Liver (tissue), 9 donors: ENCODE data around the gene SPHK1. TPM values are rescaled to one million over a fixed set of nuclear protein-coding genes. Genes with fewer than 3 reads are reported as not detected.

Experiments used
- DNase-seq: peaks from one replicate; pipeline ENCODE4 v3.0.0-alpha.2; 2017; ENCODE audit warnings: low spot score
- H3K27ac ChIP-seq, 2 donors: one replicate each; pipeline ENCODE4 v1.7.0; 2013; ENCODE audit warnings: inconsistent platforms in 2 of 2, low read length in 2 of 2, control low read depth in 1 of 2, low read depth in 1 of 2, mild to moderate bottlenecking in 1 of 2
- H3K27me3 ChIP-seq, 4 donors: one replicate each; pipeline versions ENCODE4 v1.6.1 to v1.7.0; 2013; ENCODE audit warnings: low read length in 3 of 4, inconsistent platforms in 1 of 4, mild to moderate bottlenecking in 1 of 4, moderate library complexity in 1 of 4; ENCODE audit not compliant: control insufficient read depth in 4 of 4, insufficient read depth in 4 of 4
- H3K36me3 ChIP-seq, 4 donors: one replicate each; pipeline versions ENCODE4 v1.6.1 to v1.7.0; 2013; ENCODE audit warnings: low read length in 3 of 4, mild to moderate bottlenecking in 3 of 4, low read depth in 1 of 4, moderate library complexity in 1 of 4; ENCODE audit not compliant: control insufficient read depth in 4 of 4, insufficient read depth in 3 of 4
- H3K4me1 ChIP-seq, 4 donors: one replicate each; pipeline versions ENCODE4 v1.6.1 to v1.7.0; 2013; ENCODE audit warnings: low read length in 3 of 4, mild to moderate bottlenecking in 3 of 4, moderate library complexity in 1 of 4; ENCODE audit not compliant: control insufficient read depth in 4 of 4, insufficient read depth in 4 of 4
- H3K4me3 ChIP-seq, 3 donors: one replicate each; pipeline versions ENCODE4 v1.6.1 to v1.7.0; 2013; ENCODE audit warnings: low read length in 3 of 3, control low read depth in 1 of 3, low read depth in 1 of 3, mild to moderate bottlenecking in 1 of 3
- H3K9ac ChIP-seq, 2 donors: one replicate each; pipeline ENCODE4 v1.7.0; 2013; ENCODE audit warnings: low read length in 2 of 2, mild to moderate bottlenecking in 2 of 2, moderate library complexity in 2 of 2, control low read depth in 1 of 2, low read depth in 1 of 2
- H3K9me3 ChIP-seq, 4 donors: one replicate each; pipeline versions ENCODE4 v1.6.1 to v1.7.0; 2013; ENCODE audit warnings: low read length in 3 of 4; ENCODE audit not compliant: control insufficient read depth in 4 of 4
- ATF3 ChIP-seq: IDR thresholded peaks from 2 replicates; pipeline ENCODE4 v1.6.1; 2016; ENCODE audit warnings: antibody characterized with exemption
- CTCF ChIP-seq: fragments of 150-350 bp; IDR thresholded peaks from 2 replicates; pipeline ENCODE4 v1.5.1; 2017; ENCODE audit warnings: improper control_type of control experiment, low read depth, low read length; ENCODE audit not compliant: missing input control
- FOXA1 ChIP-seq: IDR thresholded peaks from 2 replicates; pipeline ENCODE4 v1.6.1; 2016; ENCODE audit warnings: antibody characterized with exemption
- GABPA ChIP-seq, 2 donors: IDR thresholded peaks in 1 of 2; conservative IDR thresholded peaks in 1 of 2; 2 replicates each; pipeline ENCODE4 v1.6.1; 2016; ENCODE audit warnings: antibody characterized with exemption in 2 of 2, mild to moderate bottlenecking in 1 of 2, moderate library complexity in 1 of 2
- HNF4A ChIP-seq, 2 donors: conservative IDR thresholded peaks; 2 replicates each; pipeline ENCODE4 v1.6.1; 2016; ENCODE audit warnings: antibody characterized with exemption in 2 of 2, mild to moderate bottlenecking in 2 of 2
- HNF4G ChIP-seq: IDR thresholded peaks from 2 replicates; pipeline ENCODE4 v1.6.1; 2016; ENCODE audit warnings: antibody characterized with exemption
- MAX ChIP-seq: IDR thresholded peaks from 2 replicates; pipeline ENCODE4 v1.6.1; 2016; ENCODE audit warnings: antibody characterized with exemption
- REST ChIP-seq: IDR thresholded peaks from 2 replicates; pipeline ENCODE4 v1.6.1; 2016; ENCODE audit warnings: antibody characterized with exemption, mild to moderate bottlenecking
- WGBS: extraction: QIAGEN DNeasy Blood & Tissue Kit; methylation state at CpG from one replicate; pipeline ENCODE4 v1.1.7; 2013; 5-methylcytosine and 5-hydroxymethylcytosine counted together
- polyA plus RNA-seq, 2 donors: library from polyadenylated mRNA; stranded (reverse) in 1 of 2; unstranded in 1 of 2; fragments of 200-250 nt in 1 of 2; fragments of >200 nt in 1 of 2; fragmentation: Nextera tagmentation in 1 of 2; extraction: Ambion mirVana in 1 of 2; gene quantifications; one replicate each; pipeline versions ENCODE4 v1.2.1 to v1.2.3, GENCODE V29; 2013 to 2015
- total RNA-seq, 2 donors: library from RNA; depleted of rRNA; stranded (reverse); fragments of >200 nt; gene quantifications; one replicate each; pipeline ENCODE4 v1.2.3, GENCODE V29; 2014
- donor health status: healthy.
- donor health status: healthy.
- donor health status: healthy.
- donor health status: healthy.
- donor health status: healthy.

SPHK1 gene
- total and polyA plus RNA-seq, 4 donors: 0.89 to 11.4 (median 1.1) TPM

- 78% methylated on average over 8 of the region's 8 CpGs for WGBS
- no peak overlapping the region for H3K9ac ChIP-seq
Measured at GRCh38 chr17:76427501-76428231, 43.3 kb downstream of the SPHK1 start.

More at GRCh38 chr17:76427501-76428231, 43.3 kb downstream of the SPHK1 start:
- no peak overlapping the region for H3K27ac ChIP-seq
- no peak overlapping the region for H3K4me3 ChIP-seq
- peaks cover 0 to 1% (median 0%) of the 10 kb centered on the region in 4 donors for H3K36me3 ChIP-seq
- TF ChIP-seq HNF4G: no peak
- no peak for TF ChIP-seq MAX
- TF ChIP-seq ATF3: no peak
- no peak for TF ChIP-seq CTCF
- no peak for TF ChIP-seq HNF4A (conservative IDR thresholded peaks at IDR 0.05)
- TF ChIP-seq GABPA (IDR thresholded peaks at IDR 0.05 in 1 of 2, conservative IDR thresholded peaks at IDR 0.05 in 1 of 2): no peak
- TF ChIP-seq REST: no peak
- TF ChIP-seq FOXA1: no peak
- no peaks in the 10 kb centered on the region for H3K9me3 ChIP-seq
- DNase-seq: no peak
- no peaks in the 10 kb centered on the region for H3K27me3 ChIP-seq
- no peaks in the 10 kb centered on the region for H3K4me1 ChIP-seq
